OCI-LY3 (cell line): Measurements from ENCODE around the gene CAMTA1.

ENCODE experiments used
- H2AFZ ChIP-seq: fragments of 200-600, 300-600 bp; shearing (Covaris generic); 2 replicates; pipeline ENCODE4 v1.6.0; 2014; ENCODE audit warnings: antibody characterized with exemption, low read depth, low read length
- H3K27ac ChIP-seq: fragments of 200-600, 300-600 bp; sonication (generic); 2 replicates; pipeline ENCODE4 v1.5.1; 2014; ENCODE audit warnings: mild to moderate bottlenecking, low read length, moderate library complexity, mixed read lengths
- H3K27me3 ChIP-seq: fragments of 200-600, 300-600 bp; sonication (generic); 2 replicates; pipeline ENCODE4 v1.6.1; 2014; ENCODE audit warnings: low read depth, low read length, mixed read lengths
- H3K36me3 ChIP-seq: fragments of 200-600, 300-600 bp; sonication (generic); replicated peaks from 2 replicates; pipeline ENCODE3; 2014; ENCODE audit warnings: low read depth, low read length, mixed read lengths
- H3K4me1 ChIP-seq: fragments of 300-600, 200-600 bp; sonication (generic); 2 replicates; pipeline ENCODE4 v1.6.1; 2014; ENCODE audit warnings: low read length, mixed read lengths
- H3K4me2 ChIP-seq: fragments of 200-600, 300-600 bp; sonication (generic); 2 replicates; pipeline ENCODE4 v1.6.1; 2014; ENCODE audit warnings: low read length, mixed read lengths
- H3K4me3 ChIP-seq: fragments of 300-600, 200-600 bp; sonication (generic); 2 replicates; pipeline ENCODE4 v1.5.1; 2014; ENCODE audit warnings: antibody characterized with exemption, mild to moderate bottlenecking, low read length, moderate library complexity
- H3K79me2 ChIP-seq: fragments of 300-600, 200-600 bp; shearing (Covaris generic); 2 replicates; pipeline ENCODE4 v1.6.1; 2014; ENCODE audit warnings: mild to moderate bottlenecking, low read length, mixed read lengths
- H3K9ac ChIP-seq: fragments of 300-600, 200-600 bp; shearing (Covaris generic); 2 replicates; pipeline ENCODE4 v1.6.0; 2014; ENCODE audit warnings: mild to moderate bottlenecking, low read length, moderate library complexity
- H3K9me3 ChIP-seq: fragments of 200-600, 300-600 bp; shearing (Covaris generic); 2 replicates; pipeline ENCODE4 v1.6.1; 2014; ENCODE audit warnings: low read length, mixed read lengths; ENCODE audit not compliant: insufficient read depth
- H4K20me1 ChIP-seq: fragments of 200-600, 300-600 bp; sonication (generic); 2 replicates; pipeline ENCODE4 v1.6.1; 2016; ENCODE audit warnings: low read length, mixed read lengths; ENCODE audit not compliant: insufficient read depth
- EZH2phosphoT487 ChIP-seq: fragments of 200-600 bp; shearing (Covaris generic); IDR thresholded peaks from 2 replicates; pipeline ENCODE4 v1.6.1; 2018; ENCODE audit warnings: antibody characterized with exemption, mixed run types, low read depth
- TF ChIP-seq, protein P1 (sequence below): fragments of 200-600, 300-600 bp; sonication (generic); IDR thresholded peaks from 2 replicates; pipeline ENCODE4 v1.5.1; 2014; ENCODE audit warnings: antibody characterized with exemption, low read length, low read depth

The CAMTA1 gene

DNA sequence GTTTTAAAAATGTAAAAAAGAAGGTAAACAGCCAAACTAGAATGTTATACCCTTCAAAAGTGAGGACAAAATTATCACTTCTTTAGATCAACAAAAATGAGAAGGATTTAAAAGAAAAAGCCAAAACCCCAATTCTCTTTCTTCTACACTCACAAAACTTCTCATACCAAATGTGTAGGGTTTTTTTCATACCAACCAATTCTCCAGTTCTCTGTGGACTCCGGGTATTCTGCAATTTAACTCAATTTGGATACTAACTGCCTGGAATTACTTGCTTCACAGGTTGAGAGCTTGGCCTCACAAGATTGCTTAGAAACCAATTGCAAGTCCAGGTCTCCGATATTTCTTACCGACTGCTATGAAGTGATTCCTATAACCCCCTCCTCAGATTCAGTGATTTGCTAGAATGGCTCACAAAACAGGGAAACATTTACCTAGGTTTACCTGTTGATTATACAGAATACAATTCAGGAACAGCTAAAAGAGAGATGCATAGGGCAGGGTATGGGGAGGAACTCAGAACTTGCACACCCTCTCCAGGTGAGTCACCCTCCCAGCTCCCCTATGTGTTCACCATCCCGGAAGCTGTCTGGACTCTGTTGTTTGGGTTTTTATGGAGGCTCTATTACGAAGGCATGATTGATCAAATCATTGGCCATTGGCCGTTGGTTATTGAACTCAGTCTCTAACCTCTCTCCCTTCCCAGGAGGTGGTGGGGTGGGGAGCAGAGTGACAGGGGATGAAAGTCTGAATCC lies 67.1 kb downstream of the CAMTA1 start:
- no peak overlapping the region for H3K4me2 ChIP-seq
- no peak overlapping the region for H3K27ac ChIP-seq
- H3K9me3 ChIP-seq: no peaks in the 10 kb centered on the region
- H3K27me3 ChIP-seq: no peaks in the 10 kb centered on the region
- H3K9ac ChIP-seq: no peak overlapping the region
- peaks cover 5% of the 10 kb centered on the region for H3K36me3 ChIP-seq
- TF ChIP-seq, protein P1, sequence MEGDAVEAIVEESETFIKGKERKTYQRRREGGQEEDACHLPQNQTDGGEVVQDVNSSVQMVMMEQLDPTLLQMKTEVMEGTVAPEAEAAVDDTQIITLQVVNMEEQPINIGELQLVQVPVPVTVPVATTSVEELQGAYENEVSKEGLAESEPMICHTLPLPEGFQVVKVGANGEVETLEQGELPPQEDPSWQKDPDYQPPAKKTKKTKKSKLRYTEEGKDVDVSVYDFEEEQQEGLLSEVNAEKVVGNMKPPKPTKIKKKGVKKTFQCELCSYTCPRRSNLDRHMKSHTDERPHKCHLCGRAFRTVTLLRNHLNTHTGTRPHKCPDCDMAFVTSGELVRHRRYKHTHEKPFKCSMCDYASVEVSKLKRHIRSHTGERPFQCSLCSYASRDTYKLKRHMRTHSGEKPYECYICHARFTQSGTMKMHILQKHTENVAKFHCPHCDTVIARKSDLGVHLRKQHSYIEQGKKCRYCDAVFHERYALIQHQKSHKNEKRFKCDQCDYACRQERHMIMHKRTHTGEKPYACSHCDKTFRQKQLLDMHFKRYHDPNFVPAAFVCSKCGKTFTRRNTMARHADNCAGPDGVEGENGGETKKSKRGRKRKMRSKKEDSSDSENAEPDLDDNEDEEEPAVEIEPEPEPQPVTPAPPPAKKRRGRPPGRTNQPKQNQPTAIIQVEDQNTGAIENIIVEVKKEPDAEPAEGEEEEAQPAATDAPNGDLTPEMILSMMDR: no peak
- TF ChIP-seq EZH2phosphoT487: no peak
- H3K4me3 ChIP-seq: no peak overlapping the region
- no peaks in the 10 kb centered on the region; the same call in 1 of the 2 replicates for H4K20me1 ChIP-seq
- H3K4me1 ChIP-seq: no peaks in the 10 kb centered on the region
- H2AFZ ChIP-seq: no peak overlapping the region
- no peaks in the 10 kb centered on the region for H3K79me2 ChIP-seq

DNA sequence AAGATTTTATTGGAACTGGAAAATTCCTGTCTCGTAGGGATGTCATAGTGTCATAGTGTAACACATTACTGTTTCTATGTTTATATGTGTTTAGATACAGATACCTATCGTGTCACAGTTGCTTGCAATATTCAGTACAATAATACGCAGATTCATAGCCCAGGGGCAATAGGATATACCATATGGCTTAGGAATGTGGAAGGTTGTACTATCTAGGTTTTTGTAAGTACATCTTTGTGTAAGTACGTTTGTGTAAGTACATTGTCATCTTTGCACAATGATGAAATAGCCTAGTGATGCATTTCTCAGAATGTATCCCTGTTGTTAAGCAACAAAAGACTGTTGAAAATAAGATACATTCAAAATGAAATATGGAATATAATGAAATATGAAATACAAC lies 68.9 kb downstream of the CAMTA1 start:
- Histone ChIP-seq H3K4me3 (no peak overlapping the region), H3K36me3 (peaks cover 5% of the 10 kb centered on the region), H3K27ac (no peak overlapping the region), H3K79me2 (peaks cover 2% of the 10 kb centered on the region; the same call in 1 of the 2 replicates), H3K4me1 (no peaks in the 10 kb centered on the region), H3K9ac (no peak overlapping the region), H3K4me2 (no peak overlapping the region), H4K20me1 (no peaks in the 10 kb centered on the region), H3K27me3 (no peaks in the 10 kb centered on the region), H3K9me3 (no peaks in the 10 kb centered on the region), H2AFZ (no peak overlapping the region)
- TF ChIP-seq EZH2phosphoT487: no peak
- TF ChIP-seq, protein P1: no peak

DNA sequence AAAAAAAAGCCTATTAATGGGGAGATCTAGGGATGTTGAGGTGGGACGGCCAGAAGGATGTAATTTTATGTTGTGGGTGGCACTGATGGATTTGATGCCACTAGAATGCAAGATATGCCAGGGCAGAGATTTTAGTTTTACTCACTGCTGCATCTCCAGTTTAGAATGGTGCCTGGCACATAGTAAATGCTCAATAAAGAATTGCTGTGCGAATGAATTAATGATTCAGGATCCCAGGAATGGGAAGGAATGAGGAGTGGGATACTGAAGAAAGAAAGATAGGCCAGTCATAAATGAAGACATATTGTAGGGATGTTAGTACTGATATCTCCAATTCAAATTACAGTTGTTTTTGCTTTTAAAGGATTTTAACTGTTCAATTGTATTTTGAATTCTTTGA lies 72.6 kb downstream of the CAMTA1 start:
- Histone ChIP-seq H3K4me2 (no peak overlapping the region), H3K9ac (no peak overlapping the region), H3K4me3 (no peak overlapping the region), H3K79me2 (peaks cover 18% of the 10 kb centered on the region), H3K9me3 (no peaks in the 10 kb centered on the region), H3K4me1 (peaks cover 29% of the 10 kb centered on the region), H2AFZ (no peak overlapping the region), H3K36me3 (no peaks in the 10 kb centered on the region), H4K20me1 (no peaks in the 10 kb centered on the region), H3K27ac (no peak overlapping the region), H3K27me3 (no peaks in the 10 kb centered on the region)
- TF ChIP-seq, protein P1: no peak
- no peak for TF ChIP-seq EZH2phosphoT487

DNA sequence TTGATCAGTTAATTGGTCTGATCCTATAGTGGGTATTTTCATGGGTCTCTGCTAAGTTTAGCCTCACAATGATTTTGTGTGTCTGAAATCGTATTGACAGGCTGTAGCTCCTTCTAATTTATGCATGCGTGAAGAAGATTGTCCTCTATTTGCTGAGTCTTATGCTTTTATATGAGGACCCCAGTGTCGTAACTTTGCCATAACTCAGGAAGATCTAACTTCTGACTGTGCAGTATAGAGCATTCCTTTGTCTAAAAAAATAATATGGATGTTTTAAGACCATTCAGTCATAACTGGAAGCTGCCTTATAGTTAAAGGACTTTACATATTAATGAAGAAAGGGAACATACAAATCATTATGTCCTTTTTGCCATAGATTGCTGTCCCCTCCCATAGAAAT lies 73.3 kb downstream of the CAMTA1 start:
- Histone ChIP-seq H3K4me3 (no peak overlapping the region), H3K9me3 (no peaks in the 10 kb centered on the region), H3K79me2 (peaks cover 18% of the 10 kb centered on the region), H3K4me2 (no peak overlapping the region), H4K20me1 (no peaks in the 10 kb centered on the region), H3K27me3 (no peaks in the 10 kb centered on the region), H3K4me1 (peaks cover 29% of the 10 kb centered on the region), H3K9ac (no peak overlapping the region), H3K27ac (no peak overlapping the region), H2AFZ (no peak overlapping the region), H3K36me3 (no peaks in the 10 kb centered on the region)
- TF ChIP-seq, protein P1: no peak
